GM12801 (cell line): ENCODE results near the gene PTPRN2.

Experiments
- TF ChIP-seq, protein P1 (sequence below): IDR thresholded peaks from one replicate; pipeline ENCODE4 v1.5.1; 2011; ENCODE audit warnings: control low read depth; ENCODE audit not compliant: insufficient read length; ENCODE audit errors: extremely low read depth

The PTPRN2 gene

DNA sequence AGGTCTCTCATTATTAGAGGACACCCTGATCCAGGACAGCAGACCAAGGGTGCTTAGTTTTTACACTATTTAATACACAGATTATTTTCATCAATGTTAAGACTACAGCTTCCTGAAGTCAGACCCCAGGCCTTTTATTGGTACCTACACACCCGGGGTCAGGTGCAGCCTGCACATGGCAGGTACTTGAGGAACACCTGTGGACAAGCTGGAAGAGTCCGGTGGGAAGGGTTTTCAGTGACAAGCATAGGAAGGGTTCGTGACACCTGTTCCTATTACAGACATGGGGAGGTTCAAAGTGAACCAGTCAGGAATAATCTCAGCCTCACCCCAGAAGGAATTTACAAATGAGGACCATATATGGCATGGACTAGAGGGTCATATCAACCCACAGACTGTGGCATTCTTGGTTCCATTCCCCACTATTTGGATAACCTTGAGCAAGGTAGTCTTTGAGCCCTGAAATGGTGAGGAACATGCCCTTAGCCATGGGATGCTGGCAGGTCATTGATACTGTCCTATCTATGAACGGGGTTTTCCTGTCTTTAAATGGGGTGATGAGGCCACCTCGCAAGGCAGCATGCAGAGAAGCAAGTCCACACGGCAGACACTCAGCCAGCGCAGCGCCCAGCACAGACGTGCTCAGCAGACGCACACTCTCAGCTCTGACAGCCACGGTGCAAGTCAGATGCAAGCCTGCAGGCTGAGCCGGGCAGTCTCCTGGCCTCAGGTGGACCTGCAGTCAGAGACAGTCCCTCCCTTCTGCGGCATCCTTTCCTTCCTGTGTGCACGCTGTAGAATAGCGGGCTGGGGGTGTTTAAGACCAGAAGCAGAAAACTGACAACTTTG lies 624.9 kb downstream of the PTPRN2 start:
- TF ChIP-seq, protein P1, sequence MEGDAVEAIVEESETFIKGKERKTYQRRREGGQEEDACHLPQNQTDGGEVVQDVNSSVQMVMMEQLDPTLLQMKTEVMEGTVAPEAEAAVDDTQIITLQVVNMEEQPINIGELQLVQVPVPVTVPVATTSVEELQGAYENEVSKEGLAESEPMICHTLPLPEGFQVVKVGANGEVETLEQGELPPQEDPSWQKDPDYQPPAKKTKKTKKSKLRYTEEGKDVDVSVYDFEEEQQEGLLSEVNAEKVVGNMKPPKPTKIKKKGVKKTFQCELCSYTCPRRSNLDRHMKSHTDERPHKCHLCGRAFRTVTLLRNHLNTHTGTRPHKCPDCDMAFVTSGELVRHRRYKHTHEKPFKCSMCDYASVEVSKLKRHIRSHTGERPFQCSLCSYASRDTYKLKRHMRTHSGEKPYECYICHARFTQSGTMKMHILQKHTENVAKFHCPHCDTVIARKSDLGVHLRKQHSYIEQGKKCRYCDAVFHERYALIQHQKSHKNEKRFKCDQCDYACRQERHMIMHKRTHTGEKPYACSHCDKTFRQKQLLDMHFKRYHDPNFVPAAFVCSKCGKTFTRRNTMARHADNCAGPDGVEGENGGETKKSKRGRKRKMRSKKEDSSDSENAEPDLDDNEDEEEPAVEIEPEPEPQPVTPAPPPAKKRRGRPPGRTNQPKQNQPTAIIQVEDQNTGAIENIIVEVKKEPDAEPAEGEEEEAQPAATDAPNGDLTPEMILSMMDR, result no peak

DNA sequence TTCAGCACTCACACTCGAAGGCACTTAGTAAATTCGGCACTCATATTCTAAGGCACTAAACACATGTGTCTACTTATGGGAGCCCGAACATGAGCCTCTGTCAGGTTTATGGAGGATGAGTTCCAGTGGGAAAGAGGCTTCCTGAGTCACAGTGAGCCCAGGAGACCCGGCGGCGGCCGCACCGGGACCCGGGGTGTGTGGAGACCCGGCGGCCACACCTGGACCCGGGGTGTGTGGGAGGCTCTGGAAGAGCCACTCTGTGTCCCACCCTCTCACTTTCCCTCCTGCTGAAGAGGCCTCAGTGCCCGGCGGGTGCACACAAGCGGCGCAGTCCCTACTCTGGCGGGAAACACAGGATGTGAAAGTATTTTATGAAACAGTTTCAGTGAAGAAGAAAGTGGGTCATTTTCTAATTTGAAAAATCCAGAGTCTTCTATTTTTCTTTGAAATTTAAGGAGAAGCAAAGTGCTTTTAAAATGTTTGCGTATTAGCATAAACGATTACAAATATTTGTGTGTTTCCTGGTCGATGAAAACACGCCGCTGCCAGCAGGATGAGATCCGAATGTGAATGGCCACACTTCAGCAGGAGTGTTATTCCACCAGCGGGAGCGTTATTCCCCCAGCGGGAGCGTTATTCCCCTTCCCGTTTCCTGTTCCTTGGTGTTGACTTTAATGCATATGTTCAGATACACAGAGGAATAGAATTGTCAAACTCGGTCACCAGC lies 625.7 kb downstream of the PTPRN2 start:
- TF ChIP-seq, protein P1, result no peak

DNA sequence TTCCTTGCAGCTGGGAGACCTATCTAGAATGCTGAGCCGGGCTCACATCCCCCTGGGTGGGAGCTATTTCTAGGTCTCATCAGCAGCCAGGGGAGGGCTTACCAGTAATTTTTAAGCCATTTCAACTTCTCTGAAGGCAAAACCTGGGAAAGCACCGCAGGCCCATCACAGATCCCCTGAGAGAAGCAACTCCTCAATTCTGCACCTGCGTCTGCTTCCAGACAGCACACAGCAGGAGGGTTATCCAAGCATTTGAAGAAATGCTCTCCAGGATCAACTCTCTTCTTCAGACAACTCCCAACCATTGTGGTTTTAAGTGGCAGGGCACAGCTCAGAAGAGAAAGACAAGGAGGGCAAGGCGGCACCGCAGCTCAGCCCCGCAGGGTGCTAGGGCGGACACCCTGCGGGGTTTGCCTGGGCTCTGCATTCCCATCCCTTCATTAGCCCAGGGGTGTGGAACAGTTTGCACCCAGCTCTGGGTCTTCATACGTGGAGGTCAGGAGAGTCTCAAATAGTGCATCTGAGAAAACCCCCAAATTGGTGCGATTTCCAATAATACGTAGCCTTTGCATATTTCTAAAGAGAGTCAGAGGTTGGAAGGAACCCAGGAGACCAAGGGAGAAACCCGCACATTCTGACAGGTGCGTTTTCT lies 632.1 kb downstream of the PTPRN2 start:
- TF ChIP-seq, protein P1, result no peak

DNA sequence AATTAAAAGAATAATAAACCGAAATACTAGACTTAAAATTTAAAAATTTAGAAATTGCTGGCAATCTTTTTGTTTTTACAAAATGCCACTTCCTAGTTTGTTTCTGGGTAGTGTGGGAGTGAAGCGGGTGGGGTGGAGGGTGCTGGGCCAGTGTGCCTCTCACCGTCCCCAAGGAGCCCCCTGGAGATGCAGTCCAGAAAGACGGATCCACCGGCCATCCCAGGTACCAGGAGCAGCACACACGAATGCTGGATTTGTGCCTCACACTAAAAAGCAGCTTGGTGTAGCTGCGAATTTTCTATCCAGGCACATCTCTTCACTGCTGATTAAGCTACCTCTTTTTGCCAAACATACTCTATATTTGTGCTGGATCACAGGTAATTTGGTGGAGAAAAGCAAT lies 632.7 kb downstream of the PTPRN2 start:
- TF ChIP-seq, protein P1, result no peak

DNA sequence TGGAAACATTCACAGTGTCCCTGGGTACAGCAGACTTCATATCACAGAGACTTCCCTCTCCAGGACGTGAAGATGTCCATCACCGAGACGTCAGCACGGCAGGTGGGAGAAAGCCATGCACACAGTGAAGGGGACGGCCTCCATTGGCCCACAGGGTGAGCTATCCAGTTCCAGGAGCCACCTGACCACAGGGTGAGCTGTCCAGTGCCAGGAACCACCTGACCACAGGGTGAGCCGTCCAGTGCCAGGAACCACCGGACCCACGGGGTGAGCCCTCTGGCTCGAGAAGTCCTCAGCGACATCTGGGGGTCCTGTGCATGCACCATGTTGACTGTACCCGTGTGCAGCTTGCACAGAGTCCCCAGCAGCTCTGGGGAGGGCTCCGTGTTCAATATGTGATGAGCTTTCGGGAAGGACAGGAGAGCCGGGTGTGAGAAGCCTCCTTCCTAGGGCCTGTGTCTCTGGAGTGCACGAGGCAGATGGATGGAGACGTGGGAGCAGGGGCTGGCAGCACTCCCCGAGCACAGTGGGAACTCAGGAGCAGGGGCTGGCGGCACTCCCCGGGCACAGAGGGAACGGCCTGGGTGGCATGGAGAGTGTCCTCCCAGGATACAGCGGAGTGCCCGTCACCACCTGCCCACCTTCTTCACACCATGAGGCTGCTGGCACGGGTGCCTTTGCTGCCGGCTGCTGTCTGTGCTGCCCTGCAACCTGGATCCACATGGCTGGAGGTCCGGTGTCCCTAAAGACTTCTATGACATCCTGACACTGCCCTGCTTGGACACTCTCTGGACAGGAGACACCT lies 634.6 kb downstream of the PTPRN2 start:
- TF ChIP-seq, protein P1, result no peak

DNA sequence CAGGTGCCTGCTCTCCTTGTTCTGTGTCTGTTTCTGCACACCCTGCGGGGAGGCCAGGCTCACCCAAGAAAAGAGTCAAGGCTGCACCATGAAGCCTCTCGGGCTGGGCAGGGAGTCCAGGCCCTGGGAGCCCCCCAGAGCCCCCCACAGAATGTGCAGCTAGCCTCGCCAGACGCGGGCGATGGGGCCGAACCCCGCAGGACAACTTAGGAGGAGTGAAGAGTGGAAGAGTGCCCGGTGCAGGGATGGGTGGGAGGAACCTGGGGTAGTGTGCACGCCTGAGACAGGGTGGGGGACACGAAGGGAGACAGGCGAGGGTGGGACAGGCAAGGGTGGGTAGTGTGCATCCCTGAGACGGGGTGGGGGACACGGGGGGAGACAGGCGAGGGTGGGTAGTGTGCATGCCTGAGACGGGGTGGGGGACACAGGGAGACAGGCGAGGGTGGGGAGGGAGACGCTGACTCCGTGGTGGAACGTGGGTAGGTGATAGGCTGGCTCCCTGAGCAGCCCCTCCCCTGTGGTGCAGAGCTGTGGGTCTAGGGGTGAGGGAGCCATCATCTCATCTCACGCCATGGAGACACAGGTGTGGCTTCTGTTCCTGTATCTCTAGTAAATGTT lies 635.5 kb downstream of the PTPRN2 start:
- TF ChIP-seq, protein P1, result no peak
